HG03095 (cell line): ENCODE measurements around the gene ZNF644.
"Not testable (repeated sequence)": the region's sequence is repeated elsewhere in the genome, so short reads cannot be mapped to it uniquely, and the experiment has no call there.

ENCODE experiments used
- ATAC-seq: cut with Tn5 transposase; IDR thresholded peaks from one replicate; pipeline ENCODE4 v1.9.1; 2021; ENCODE audit warnings: moderate library complexity; ENCODE audit not compliant: unreplicated experiment

ZNF644 gene

GRCh38 chr1:90928231-90928630 lies 93.6 kb downstream of the ZNF644 start:
- ATAC-seq, result not testable (repeated sequence)

GRCh38 chr1:90927674-90928073 lies 94.2 kb downstream of the ZNF644 start:
- not testable (repeated sequence) for ATAC-seq

GRCh38 chr1:90926971-90927370 lies 94.9 kb downstream of the ZNF644 start:
- ATAC-seq, result no peak

GRCh38 chr1:90925928-90926869 lies 95.6 kb downstream of the ZNF644 start:
- no peak for ATAC-seq

GRCh38 chr1:90924982-90925381 lies 96.9 kb downstream of the ZNF644 start:
- no peak for ATAC-seq

- ATAC-seq, result no peak
These were observed 98.8 kb downstream of the ZNF644 start for GRCh38 chr1:90922996-90923395.

- no peak for ATAC-seq
These were observed 99.6 kb downstream of the ZNF644 start for GRCh38 chr1:90922202-90922601.

- no peak for ATAC-seq
These were observed 101.9 kb downstream of the ZNF644 start for GRCh38 chr1:90919900-90920299.

GRCh38 chr1:90919190-90919719 lies 102.6 kb downstream of the ZNF644 start:
- no peak for ATAC-seq

GRCh38 chr1:90911353-90911752 lies 110.5 kb downstream of the ZNF644 start:
- ATAC-seq, result no peak

GRCh38 chr1:90902672-90903071 lies 119.2 kb downstream of the ZNF644 start:
- ATAC-seq, result no peak

- no peak for ATAC-seq
These were observed 122.6 kb downstream of the ZNF644 start for GRCh38 chr1:90899263-90899662.

- not testable (repeated sequence) for ATAC-seq
These were observed 128.2 kb downstream of the ZNF644 start for GRCh38 chr1:90893679-90894078.

GRCh38 chr1:90892884-90893283 lies 129.0 kb downstream of the ZNF644 start:
- not testable (repeated sequence) for ATAC-seq

- not testable (repeated sequence) for ATAC-seq
These were observed 129.6 kb downstream of the ZNF644 start for GRCh38 chr1:90892196-90892595.

- not testable (repeated sequence) for ATAC-seq
These were observed 130.1 kb downstream of the ZNF644 start for GRCh38 chr1:90891756-90892155.

GRCh38 chr1:90882221-90882620 lies 139.6 kb downstream of the ZNF644 start:
- no peak for ATAC-seq

- no peak for ATAC-seq
These were observed 140.8 kb downstream of the ZNF644 start for GRCh38 chr1:90881034-90881433.

GRCh38 chr1:90879281-90879680 lies 142.6 kb downstream of the ZNF644 start:
- no peak for ATAC-seq

GRCh38 chr1:90876101-90876500 lies 145.7 kb downstream of the ZNF644 start:
- ATAC-seq, result no peak
